ENCODE data around the gene MT1H.
A peak's percentile ranks its signal among the peaks of the same experiment; 100 is the strongest.
"Not testable (repeated sequence)": the region's sequence is repeated elsewhere in the genome, so short reads cannot be mapped to it uniquely, and the experiment has no call there.

Gene MT1H

GRCh38 chr16:56669005-56669839, at the start of gene MT1H:
Gene MT1H (plus strand): TSS chr16:56669814. CDS start chr16:56669885, 71 bp downstream.
- DNase-seq: no peak
- H3K36me3 Mint-ChIP-seq (ENCODE audit: low read depth): peaks cover 1% of the 10 kb centered on the region
- peaks cover 73% of the 10 kb centered on the region for H3K27me3 Mint-ChIP-seq
- H3K9me3 Mint-ChIP-seq: no peaks in the 10 kb centered on the region
- H3K4me1 Mint-ChIP-seq (ENCODE audit: low read depth): peaks cover 22% of the 10 kb centered on the region
- H3K4me3 Mint-ChIP-seq: no peak within 1 kb of the TSS
- H3K27ac Mint-ChIP-seq: no peak within 1 kb of the TSS

- Mint-ChIP-seq H3K4me1 (ENCODE audit: low read depth) (peaks cover 22% of the 10 kb centered on the region), H3K27me3 (peaks cover 36% of the 10 kb centered on the region), H3K27ac (no peak overlapping the region), H3K4me3 (no peak overlapping the region), H3K36me3 (ENCODE audit: low read depth) (no peaks in the 10 kb centered on the region), H3K9me3 (no peaks in the 10 kb centered on the region)
- no peak for DNase-seq
Measured at GRCh38 chr16:56620339-56620897, 49.2 kb upstream of the MT1H start.

- not testable (repeated sequence) for H3K9me3 Mint-ChIP-seq; DNase-seq; H3K27ac Mint-ChIP-seq; H3K4me3 Mint-ChIP-seq; H3K36me3 Mint-ChIP-seq (ENCODE audit: low read depth)
- peaks cover 22% of the 10 kb centered on the region for H3K4me1 Mint-ChIP-seq (ENCODE audit: low read depth)
- H3K27me3 Mint-ChIP-seq: peaks cover 41% of the 10 kb centered on the region
Measured at GRCh38 chr16:56621665-56622445, 47.8 kb upstream of the MT1H start.

GRCh38 chr16:56623184-56623583, 46.4 kb upstream of the MT1H start:
- peaks cover 35% of the 10 kb centered on the region for H3K27me3 Mint-ChIP-seq
- not testable (repeated sequence) for H3K4me3 Mint-ChIP-seq; H3K9me3 Mint-ChIP-seq; H3K36me3 Mint-ChIP-seq (ENCODE audit: low read depth); DNase-seq; H3K27ac Mint-ChIP-seq
- H3K4me1 Mint-ChIP-seq (ENCODE audit: low read depth): peaks cover 15% of the 10 kb centered on the region

GRCh38 chr16:56623637-56624036, 46.0 kb upstream of the MT1H start:
- H3K9me3 Mint-ChIP-seq: no peaks in the 10 kb centered on the region
- H3K27me3 Mint-ChIP-seq: peaks cover 30% of the 10 kb centered on the region
- no peak overlapping the region for H3K4me3 Mint-ChIP-seq
- H3K36me3 Mint-ChIP-seq (ENCODE audit: low read depth): no peaks in the 10 kb centered on the region
- no peak overlapping the region for H3K27ac Mint-ChIP-seq
- H3K4me1 Mint-ChIP-seq (ENCODE audit: low read depth): peaks cover 15% of the 10 kb centered on the region
- DNase-seq: no peak

- Mint-ChIP-seq H3K4me1 (ENCODE audit: low read depth) (peaks cover 15% of the 10 kb centered on the region), H3K27ac (peak within 1 kb of the TSS; percentile 75), H3K27me3 (peaks cover 30% of the 10 kb centered on the region), H3K36me3 (ENCODE audit: low read depth) (no peaks in the 10 kb centered on the region), H3K9me3 (no peaks in the 10 kb centered on the region), H3K4me3 (peak within 1 kb of the TSS; percentile 81)
- DNase-seq: peak; percentile 77
Measured at GRCh38 chr16:56625140-56625942, 44.3 kb upstream of the MT1H start, which contains the start of gene MT1E. Gene MT1E (plus strand): TSS chr16:56625781. CDS start chr16:56625852, 71 bp downstream.

- no peak overlapping the region for H3K27ac Mint-ChIP-seq
- no peak for DNase-seq
- no peaks in the 10 kb centered on the region for H3K36me3 Mint-ChIP-seq (ENCODE audit: low read depth)
- peak overlapping the region; percentile 81 for H3K4me3 Mint-ChIP-seq
- H3K27me3 Mint-ChIP-seq: peaks cover 37% of the 10 kb centered on the region
- H3K9me3 Mint-ChIP-seq: no peaks in the 10 kb centered on the region
- peaks cover 15% of the 10 kb centered on the region for H3K4me1 Mint-ChIP-seq (ENCODE audit: low read depth)
Measured at GRCh38 chr16:56625943-56626654, 43.5 kb upstream of the MT1H start.

- Mint-ChIP-seq H3K9me3 (no peaks in the 10 kb centered on the region), H3K4me1 (ENCODE audit: low read depth) (peaks cover 15% of the 10 kb centered on the region), H3K27me3 (peaks cover 43% of the 10 kb centered on the region), H3K4me3 (peak overlapping the region; percentile 81), H3K36me3 (ENCODE audit: low read depth) (no peaks in the 10 kb centered on the region), H3K27ac (no peak overlapping the region)
- DNase-seq: no peak
Measured at GRCh38 chr16:56626685-56627084, 42.9 kb upstream of the MT1H start.

GRCh38 chr16:56628486-56629350, 40.9 kb upstream of the MT1H start:
- no peaks in the 10 kb centered on the region for H3K9me3 Mint-ChIP-seq
- H3K36me3 Mint-ChIP-seq (ENCODE audit: low read depth): no peaks in the 10 kb centered on the region
- H3K27ac Mint-ChIP-seq: no peak overlapping the region
- H3K4me1 Mint-ChIP-seq (ENCODE audit: low read depth): peaks cover 22% of the 10 kb centered on the region
- peaks cover 63% of the 10 kb centered on the region for H3K27me3 Mint-ChIP-seq
- no peak overlapping the region for H3K4me3 Mint-ChIP-seq
- no peak for DNase-seq

- H3K36me3 Mint-ChIP-seq (ENCODE audit: low read depth): no peaks in the 10 kb centered on the region
- H3K27ac Mint-ChIP-seq: no peak overlapping the region
- H3K9me3 Mint-ChIP-seq: no peaks in the 10 kb centered on the region
- H3K27me3 Mint-ChIP-seq: peaks cover 71% of the 10 kb centered on the region
- no peak for DNase-seq
- no peak overlapping the region for H3K4me3 Mint-ChIP-seq
- H3K4me1 Mint-ChIP-seq (ENCODE audit: low read depth): peaks cover 22% of the 10 kb centered on the region
Measured at GRCh38 chr16:56629531-56629930, 40.1 kb upstream of the MT1H start.

GRCh38 chr16:56630134-56630533, 39.5 kb upstream of the MT1H start:
- H3K9me3 Mint-ChIP-seq: no peaks in the 10 kb centered on the region
- H3K27ac Mint-ChIP-seq: no peak overlapping the region
- DNase-seq: no peak
- peaks cover 72% of the 10 kb centered on the region for H3K27me3 Mint-ChIP-seq
- H3K36me3 Mint-ChIP-seq (ENCODE audit: low read depth): no peaks in the 10 kb centered on the region
- peaks cover 22% of the 10 kb centered on the region for H3K4me1 Mint-ChIP-seq (ENCODE audit: low read depth)
- no peak overlapping the region for H3K4me3 Mint-ChIP-seq

- H3K4me1 Mint-ChIP-seq (ENCODE audit: low read depth): peaks cover 20% of the 10 kb centered on the region
- H3K36me3 Mint-ChIP-seq (ENCODE audit: low read depth): no peaks in the 10 kb centered on the region
- no peaks in the 10 kb centered on the region for H3K9me3 Mint-ChIP-seq
- H3K27me3 Mint-ChIP-seq: peaks cover 73% of the 10 kb centered on the region
- H3K27ac Mint-ChIP-seq: no peak overlapping the region
- no peak for DNase-seq
- no peak overlapping the region for H3K4me3 Mint-ChIP-seq
Measured at GRCh38 chr16:56631197-56631596, 38.4 kb upstream of the MT1H start.

GRCh38 chr16:56631832-56632155, 37.8 kb upstream of the MT1H start:
- no peak overlapping the region for H3K27ac Mint-ChIP-seq
- no peaks in the 10 kb centered on the region for H3K9me3 Mint-ChIP-seq
- no peaks in the 10 kb centered on the region for H3K36me3 Mint-ChIP-seq (ENCODE audit: low read depth)
- peaks cover 74% of the 10 kb centered on the region for H3K27me3 Mint-ChIP-seq
- DNase-seq: no peak
- H3K4me3 Mint-ChIP-seq: peak overlapping the region; percentile 34
- H3K4me1 Mint-ChIP-seq (ENCODE audit: low read depth): peaks cover 19% of the 10 kb centered on the region
